D721Med (cell line): Measurements from ENCODE around the gene CISH.

ENCODE experiments used
- DNase-seq: peaks from one replicate; pipeline ENCODE4 v3.0.0; 2011; ENCODE audit warnings: low spot score; ENCODE audit not compliant: insufficient read length
- FAIRE-seq: peaks from 2 replicates; lab custom pipeline; 2011; peaks lifted over from hg19 to GRCh38; lab: Jason Lieb, UNC
- TF ChIP-seq, protein P1 (sequence below): IDR thresholded peaks from 2 replicates; pipeline ENCODE4 v1.5.1; 2012; ENCODE audit warnings: mild to moderate bottlenecking, control low read depth; ENCODE audit not compliant: insufficient read depth; ENCODE audit errors: missing control alignments

Gene CISH

DNA sequence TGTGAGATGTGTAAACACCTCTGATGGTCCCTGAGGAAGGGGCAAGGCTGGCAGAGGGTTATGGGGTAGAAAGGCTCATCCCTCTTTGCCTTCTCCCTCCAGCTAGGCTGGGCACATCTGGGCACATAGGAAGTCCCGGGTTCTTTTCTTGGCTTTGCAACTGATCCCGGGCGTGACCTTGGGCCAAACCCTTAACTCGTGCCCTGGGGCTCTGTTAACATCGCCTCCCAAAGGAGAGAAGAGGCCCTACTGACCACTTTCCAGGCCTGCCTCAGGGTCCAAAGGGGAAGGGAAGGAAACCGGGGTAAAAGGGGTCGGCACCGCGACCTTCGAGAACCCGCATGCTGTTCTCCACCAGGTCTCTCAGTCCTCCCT, 44.6 kb downstream of the CISH start:
- DNase-seq, result no peak
- TF ChIP-seq, protein P1, sequence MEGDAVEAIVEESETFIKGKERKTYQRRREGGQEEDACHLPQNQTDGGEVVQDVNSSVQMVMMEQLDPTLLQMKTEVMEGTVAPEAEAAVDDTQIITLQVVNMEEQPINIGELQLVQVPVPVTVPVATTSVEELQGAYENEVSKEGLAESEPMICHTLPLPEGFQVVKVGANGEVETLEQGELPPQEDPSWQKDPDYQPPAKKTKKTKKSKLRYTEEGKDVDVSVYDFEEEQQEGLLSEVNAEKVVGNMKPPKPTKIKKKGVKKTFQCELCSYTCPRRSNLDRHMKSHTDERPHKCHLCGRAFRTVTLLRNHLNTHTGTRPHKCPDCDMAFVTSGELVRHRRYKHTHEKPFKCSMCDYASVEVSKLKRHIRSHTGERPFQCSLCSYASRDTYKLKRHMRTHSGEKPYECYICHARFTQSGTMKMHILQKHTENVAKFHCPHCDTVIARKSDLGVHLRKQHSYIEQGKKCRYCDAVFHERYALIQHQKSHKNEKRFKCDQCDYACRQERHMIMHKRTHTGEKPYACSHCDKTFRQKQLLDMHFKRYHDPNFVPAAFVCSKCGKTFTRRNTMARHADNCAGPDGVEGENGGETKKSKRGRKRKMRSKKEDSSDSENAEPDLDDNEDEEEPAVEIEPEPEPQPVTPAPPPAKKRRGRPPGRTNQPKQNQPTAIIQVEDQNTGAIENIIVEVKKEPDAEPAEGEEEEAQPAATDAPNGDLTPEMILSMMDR, result no peak
- FAIRE-seq, result no peak

DNA sequence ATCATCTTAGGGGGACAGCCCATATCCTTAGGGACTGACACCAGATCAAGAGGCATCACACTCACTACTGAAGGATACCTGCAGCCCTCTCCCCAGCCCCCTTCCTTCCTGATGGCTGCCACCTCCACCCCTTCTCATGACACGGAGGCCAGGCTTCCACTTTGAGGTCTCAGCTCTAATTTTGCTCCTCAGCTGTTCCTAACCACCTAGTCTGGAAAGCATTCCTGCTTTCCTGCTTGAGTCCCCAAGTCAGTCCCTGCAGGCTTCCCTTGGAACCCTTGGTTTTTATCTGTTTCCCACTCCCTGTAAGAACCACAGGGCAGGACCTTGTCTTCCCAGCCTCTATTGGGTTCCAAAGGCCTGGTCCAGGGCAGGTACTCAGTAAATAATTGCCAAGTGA, 47.3 kb downstream of the CISH start:
- FAIRE-seq (no peak), DNase-seq (no peak)
- TF ChIP-seq, protein P1, result no peak

DNA sequence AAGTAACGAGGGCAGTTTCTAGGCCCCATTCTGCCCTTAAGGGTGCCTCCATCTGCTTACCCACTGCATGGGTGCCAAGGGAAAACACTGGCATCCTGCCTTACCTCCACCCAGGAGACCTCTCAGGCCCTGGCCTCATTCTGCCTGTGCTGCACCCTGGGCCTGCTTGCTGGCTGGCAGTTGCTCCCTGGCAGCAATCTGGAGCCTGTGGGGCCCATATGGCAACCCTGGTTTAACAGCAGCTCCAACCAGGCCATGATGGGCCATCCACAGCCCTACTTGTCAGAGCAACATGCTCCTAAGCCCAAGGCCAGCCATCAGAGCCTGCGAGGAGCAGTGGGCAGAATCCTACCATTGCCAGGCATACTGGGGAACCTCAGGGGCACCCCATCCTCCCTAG, 47.7 kb downstream of the CISH start:
- TF ChIP-seq, protein P1, result no peak
- FAIRE-seq, result no peak
- DNase-seq, result no peak

DNA sequence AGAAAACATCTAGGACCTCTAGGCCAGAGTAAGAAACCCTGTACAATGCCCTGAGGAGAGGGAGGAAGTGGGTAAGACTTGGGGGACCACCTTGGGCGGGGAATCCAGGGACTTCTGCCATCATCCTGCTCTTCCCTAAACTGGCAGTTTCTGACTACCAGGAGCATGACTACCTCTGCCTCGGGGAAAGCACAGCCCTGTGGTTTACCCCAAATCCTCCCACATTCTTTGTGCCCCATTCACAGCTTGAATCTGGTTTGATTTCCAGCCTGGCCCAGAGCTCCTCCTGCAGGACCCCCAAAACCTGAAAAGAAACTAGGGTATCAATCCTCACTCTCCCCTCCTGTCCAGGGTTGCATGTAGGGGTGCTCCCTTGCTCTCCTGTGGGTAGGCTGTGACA, 48.7 kb downstream of the CISH start:
- TF ChIP-seq, protein P1, result no peak
- FAIRE-seq (no peak), DNase-seq (no peak)

DNA sequence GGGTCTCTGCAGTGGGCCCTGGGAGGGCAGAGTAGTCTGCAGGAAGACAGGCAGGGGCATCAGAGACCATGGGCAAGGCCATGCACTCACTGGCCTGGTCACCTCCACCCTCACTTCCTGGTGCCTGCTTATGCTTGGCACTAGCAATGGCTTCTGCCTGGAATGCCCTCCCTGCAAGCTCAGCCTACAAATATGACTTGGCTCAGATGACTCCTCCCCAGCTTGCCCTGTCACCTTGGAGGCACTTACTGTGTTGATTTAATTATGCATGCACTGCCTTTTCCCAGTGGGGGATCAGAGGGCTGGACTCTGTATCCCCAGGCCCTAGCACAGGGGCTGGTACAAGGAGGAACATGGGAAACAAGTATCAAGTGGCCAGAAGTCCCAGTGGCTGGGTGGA, 51.9 kb downstream of the CISH start:
- FAIRE-seq, result no peak
- no peak for DNase-seq
- TF ChIP-seq, protein P1, result no peak

DNA sequence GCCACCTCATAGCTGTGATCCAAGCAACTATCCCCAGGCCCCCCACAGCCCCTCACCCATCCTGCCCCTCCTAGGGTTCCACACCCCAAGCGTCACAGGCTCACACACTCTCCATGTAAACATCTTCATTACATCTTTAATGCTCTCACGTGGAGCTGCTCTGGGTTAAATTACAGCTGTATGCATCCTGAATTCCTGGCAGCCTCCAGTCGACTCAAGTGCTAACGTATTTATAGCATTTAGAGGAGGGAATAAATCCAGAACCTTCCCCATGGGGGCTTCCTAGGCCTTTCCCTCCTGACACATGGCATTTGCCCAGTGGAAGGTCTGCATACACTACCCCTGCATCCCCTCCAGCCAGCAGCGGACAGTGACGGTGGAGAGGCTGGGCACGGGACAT, 53.7 kb downstream of the CISH start:
- TF ChIP-seq, protein P1, result no peak
- FAIRE-seq (no peak), DNase-seq (no peak)

DNA sequence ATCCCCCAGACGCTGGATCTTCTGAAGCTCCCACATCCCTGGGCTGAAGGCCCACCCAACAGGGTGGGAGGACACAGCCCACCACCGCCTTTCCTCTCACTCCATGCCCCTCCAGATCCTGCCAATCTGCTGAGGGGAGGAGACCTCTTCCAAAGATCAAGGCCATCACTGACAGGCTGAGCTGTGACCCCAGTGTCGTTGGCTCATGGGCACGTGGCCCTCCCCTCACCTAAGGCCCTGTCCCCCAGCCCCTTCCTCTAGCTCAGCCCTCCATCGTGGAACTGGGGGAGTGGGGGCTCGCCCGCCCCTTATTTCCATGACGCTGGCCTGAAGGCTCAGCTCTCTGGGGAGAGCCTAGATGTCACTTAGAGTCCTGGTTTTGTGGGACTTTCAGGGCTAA, 54.5 kb downstream of the CISH start:
- FAIRE-seq, result no peak
- DNase-seq, result no peak
- TF ChIP-seq, protein P1, result no peak
